CD4-positive, alpha-beta T cell treated with Interferon gamma for 1 hour (primary cell): ENCODE measurements around the gene PPP2R5A.
A peak's percentile ranks its signal among the peaks of the same experiment; 100 is the strongest.
"Not testable (repeated sequence)": the region's sequence is repeated elsewhere in the genome, so short reads cannot be mapped to it uniquely, and the experiment has no call there.

Experiments
- DNase-seq: peaks from one replicate; pipeline ENCODE4 v3.0.0-alpha.2; 2020

Gene PPP2R5A

DNA sequence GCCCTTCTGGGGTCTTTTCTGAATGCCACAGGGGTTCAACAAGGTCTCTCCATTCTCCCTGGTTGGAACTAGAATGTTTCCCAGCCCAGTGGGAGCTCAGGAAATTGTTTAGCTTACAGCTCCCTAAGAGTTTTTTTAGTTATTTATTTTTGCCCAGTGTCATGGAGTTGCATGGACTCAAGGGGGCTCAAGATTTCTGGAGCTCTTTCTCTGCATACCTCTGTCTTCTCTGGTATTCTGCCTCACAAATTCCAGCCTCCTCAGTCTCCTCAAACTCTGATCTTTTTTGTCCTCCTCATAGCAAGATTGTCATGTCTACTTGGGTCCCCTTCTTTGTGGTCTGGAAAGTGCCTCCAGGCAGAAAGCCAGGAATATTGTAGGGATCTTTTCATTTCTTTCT is 15.9 kb upstream of the PPP2R5A start:
- DNase-seq = no peak

DNA sequence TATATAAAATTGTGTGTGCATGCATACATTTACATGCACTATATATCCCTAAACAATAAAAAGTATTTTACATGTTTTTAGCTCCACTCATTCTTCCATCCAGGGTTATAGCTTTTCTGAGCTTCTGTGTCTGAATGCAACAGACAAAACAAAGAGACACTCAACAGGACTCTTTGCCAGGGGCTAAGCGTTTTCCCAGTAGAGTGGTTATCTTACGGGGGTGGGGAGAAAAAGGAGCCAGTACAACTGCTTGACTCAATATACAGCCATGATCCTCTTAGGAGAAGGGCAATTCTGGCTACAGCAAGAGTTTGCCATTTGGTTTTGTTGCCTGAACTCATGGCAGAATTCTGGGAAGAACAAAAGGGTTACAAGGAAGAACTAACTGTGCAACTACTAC is 14.6 kb upstream of the PPP2R5A start:
- no peak for DNase-seq

DNA sequence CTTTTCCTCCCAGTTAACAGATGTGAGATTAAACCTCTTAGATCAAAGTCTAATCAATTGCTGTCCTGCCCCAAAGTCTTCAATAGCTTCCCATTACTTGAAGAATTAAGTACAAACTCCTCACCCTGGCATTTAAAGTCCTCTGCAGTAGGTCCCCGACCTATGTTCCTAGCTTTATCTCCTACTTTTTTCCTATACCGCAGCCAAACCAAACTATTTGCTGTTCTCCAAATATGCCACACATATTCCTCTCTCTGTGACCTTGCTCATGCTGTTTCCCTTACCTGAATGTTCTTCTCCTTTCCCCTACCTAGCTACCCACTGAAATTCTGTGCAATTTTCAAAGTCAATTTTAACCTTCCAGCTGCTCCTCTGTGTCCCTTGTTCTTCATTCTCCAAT is 14.0 kb upstream of the PPP2R5A start:
- no peak for DNase-seq

GRCh38 chr1:212271823-212272485 is 13.3 kb upstream of the PPP2R5A start:
- no peak for DNase-seq

DNA sequence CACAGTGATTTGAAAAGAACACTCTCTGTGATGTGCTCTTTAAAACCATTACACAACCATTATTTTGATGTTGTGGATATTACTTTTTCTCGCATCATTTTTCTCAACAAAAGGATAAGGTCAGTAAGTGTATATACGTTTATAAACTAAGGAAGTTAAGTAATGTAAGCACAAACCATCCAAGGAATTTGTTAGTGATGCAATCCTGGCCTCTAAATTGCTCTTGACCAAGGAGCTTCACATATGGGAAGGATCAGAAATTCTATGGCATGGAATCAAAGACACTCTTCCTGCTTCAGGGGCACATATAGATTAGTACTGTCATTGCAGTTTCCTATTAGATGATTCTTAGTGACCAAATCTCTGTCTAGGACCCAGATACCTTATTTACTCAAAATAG is 3.6 kb upstream of the PPP2R5A start:
- DNase-seq = no peak

GRCh38 chr1:212283741-212284140 is 1.5 kb upstream of the PPP2R5A start:
- no peak for DNase-seq

DNA sequence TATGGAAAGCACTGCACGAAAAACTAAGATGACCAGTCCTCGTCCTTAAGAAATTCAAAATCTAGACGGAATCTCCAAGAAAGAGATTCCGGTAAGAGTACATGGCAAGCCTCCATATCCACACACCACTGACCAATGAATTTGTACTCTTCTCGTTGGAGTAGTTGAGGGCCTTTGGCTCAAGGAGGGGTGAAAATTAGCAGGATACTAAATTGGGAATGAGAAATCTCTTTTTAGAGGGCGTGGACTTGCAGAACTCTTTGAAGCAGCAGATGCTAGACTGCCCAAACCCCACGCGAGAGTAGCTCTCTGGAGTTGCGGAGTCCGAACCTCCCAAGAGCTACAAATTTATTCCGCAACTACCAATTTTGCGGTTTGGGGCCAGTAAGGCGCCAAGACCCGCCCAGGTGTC is 872 bp upstream of the PPP2R5A start:
- DNase-seq = no peak

DNA sequence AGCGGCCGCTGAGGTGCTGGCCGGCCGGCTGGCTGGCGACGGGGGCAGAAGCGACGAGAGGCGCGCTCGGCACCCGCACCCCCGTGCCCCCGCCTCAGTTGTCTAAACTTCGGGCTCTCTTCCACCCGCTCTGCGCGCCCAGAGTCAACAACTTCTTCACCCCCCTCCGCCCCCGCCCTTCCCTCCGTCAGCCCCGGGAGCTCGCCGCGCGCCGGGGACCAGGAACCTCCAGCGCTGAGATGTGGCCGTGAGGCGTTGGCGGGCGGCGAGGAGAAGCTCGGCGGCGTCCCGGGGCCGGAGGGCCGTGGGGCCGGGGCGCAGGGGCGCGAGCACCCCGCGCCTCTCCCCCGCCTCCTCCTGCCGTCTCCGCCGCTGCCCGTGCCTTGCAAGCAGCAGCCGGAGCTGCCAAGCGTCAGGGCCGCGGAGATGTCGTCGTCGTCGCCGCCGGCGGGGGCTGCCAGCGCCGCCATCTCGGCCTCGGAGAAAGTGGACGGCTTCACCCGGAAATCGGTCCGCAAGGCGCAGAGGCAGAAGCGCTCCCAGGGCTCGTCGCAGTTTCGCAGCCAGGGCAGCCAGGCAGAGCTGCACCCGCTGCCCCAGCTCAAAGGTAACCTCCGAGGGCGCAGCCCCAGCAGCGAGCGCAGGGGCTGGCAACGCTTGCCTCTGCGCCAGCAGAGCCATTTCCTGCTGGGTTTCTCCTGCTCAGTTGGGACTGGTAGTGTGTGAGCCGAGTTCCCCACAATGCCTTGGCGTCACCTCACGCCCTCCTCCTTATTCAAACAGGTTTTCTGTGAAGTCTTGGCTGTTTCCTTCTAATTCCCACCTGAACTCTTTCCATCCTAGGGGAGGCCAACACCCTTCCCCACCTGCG is 710 bp downstream of the PPP2R5A start:
- DNase-seq = peak; percentile 65

DNA sequence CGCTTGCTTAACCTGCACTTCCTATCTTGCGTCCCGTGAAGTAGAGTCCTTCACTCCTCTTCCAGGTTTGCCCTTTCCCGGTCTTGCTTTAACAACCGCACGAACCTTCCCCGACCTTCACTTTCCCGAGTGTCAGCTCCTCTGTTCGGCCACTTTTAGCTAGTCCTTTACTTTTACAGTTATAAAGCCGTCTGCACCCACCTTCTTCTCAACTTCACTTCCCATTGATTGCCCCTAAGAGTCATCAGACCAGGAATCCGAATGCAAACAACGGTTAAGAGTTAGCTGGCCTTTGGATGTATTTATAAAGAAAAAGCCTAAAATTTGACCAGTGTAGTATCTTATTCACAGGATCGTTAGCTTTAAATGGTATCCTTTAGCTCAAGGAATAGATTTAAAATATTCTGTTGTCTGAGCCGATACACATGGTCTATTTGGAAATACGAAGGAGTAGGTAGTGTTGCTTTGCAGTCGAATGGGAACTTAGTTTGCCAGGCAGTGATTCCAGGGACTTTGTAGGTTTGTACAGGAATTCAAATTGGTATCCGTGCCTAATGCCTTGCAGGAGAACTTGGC is 1.4 kb downstream of the PPP2R5A start:
- no peak for DNase-seq

DNA sequence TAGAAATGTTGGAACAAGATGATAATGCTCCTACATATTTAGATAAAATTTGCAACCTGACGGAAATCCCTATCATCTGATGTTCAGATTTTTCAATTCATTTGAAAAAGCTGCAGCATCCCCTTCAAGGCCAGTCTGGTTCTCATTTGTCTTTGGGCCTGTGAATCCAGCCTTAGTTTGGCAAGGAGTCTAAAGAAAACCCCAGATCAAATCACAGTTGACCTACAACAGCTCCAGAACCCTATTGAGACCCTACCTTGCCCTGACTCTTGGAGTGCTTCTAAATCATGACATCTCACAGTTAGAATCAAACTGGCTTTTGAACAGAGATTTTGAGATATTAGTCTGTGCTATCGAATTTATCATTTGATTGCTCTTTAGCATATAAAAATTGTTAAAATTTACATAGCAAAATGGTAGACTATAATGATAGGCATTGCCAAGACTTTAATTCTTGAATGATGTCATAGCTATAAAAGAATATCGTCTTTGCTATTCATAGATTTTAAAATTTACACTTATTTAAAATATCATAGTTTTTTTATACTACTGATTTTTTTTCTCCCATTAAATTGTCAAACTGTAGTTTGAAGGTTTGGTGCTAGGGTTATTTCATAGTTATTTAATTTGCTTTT is 2.2 kb downstream of the PPP2R5A start:
- DNase-seq = no peak

DNA sequence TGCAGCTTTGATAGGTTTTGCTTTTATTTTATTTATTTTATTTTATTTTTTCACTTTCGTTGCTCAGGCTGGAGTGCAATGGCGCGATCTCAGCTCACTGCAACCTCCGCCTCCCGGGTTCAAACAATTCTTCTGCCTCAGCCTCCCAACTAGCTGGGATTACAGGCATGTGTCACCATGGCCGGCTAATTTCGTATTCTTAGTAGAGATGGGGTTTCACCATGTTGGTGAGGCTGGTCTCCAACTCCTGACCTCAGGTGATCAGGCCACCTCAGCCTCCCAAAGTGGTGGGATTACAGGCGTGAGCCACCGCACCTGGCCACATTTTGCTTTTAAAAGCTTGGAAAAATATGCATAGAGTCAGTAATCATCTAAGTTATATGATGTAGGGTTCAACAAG is 2.8 kb downstream of the PPP2R5A start:
- DNase-seq = not testable (repeated sequence)

- no peak for DNase-seq
Observed at GRCh38 chr1:212288615-212289014, 3.4 kb downstream of the PPP2R5A start.

DNA sequence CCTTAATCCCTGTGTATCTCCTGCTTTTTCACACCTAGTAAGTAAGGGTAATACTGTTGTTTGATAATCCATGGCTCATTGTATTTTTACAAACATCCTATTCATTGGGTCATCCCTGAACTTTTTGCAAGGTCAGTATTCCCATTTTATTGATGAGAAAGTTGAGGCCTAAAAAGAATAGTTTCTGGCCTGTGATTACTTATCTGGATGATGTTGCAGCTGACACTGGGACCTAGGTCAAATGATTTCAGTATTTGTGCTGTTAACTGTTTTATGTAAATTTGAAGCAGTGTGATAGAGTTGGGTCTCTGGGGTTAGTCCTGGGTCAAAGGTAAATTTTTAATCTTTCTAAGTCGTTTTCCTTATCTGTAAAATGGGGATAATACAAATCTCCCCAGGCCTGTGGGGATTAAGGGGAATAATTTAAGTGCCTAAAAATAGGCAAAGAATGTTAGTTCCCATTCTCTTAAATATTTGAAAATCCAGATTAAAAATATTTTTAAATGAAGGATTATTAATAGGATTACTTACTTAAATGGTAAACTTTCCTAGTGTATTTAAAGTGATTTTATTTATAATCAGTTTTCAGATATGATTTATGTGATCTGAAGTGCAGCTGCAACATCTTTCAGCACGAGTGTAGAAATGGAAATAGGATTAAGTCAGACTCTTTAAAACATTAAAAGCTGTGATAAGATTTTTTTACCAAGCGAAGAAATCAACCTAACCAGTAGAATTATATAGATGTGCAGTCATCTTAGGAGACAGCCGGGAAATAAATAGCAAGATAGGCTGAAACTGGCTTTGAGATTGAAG is 4.3 kb downstream of the PPP2R5A start:
- no peak for DNase-seq

GRCh38 chr1:212290608-212291007 is 5.4 kb downstream of the PPP2R5A start:
- no peak for DNase-seq

DNA sequence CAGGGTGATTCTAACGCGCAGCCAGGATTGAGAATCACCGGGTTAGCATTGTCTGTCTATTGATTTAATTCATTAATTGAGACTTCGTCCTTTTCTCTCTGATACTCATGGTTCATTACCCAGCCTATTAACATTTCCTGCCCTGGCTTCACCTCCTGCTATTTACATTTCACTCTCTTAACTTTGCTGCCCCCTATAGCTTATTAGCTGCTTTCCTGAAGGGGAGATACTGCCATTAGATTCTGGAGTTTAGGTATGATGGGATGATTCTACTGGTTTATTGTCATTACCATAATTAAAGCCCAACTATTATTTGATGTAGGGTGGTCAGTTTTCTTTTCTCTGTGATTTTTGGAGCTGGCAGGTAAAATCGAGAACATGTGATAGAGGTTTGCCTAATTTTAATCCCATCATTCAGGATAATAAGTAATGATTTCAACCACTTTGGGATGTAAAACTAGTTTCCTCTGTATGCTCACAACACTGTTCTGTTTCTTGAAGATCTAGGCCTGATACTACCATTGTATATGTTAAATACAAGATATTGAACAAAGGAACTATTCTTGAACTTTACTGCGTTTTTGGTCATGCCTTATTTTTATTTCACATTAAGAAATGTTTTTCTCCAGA is 6.4 kb downstream of the PPP2R5A start:
- no peak for DNase-seq

- no peak for DNase-seq
Observed at GRCh38 chr1:212292250-212293105, 7.3 kb downstream of the PPP2R5A start.

DNA sequence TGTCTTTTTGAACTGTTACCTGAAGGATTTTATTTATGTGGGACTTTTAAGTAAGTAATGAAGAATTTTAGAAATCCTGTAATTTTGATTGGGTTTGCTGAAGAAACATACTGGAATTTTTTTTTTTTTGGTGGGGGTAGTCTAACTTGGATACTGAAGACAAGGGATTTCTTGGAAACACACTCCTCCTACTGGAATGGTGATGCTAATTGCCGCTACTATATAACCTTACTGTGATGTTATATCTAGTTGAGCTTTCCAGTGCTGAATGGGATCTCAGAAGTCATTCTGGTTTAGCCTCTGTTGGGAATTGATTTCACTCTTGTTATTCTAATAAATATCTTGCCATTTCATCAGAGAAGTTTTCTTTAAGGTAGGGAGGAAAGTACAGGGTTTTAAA is 8.4 kb downstream of the PPP2R5A start:
- no peak for DNase-seq

GRCh38 chr1:212294983-212295382 is 9.8 kb downstream of the PPP2R5A start:
- DNase-seq = no peak

- DNase-seq = no peak
Observed at GRCh38 chr1:212295579-212295978, 10.4 kb downstream of the PPP2R5A start.

DNA sequence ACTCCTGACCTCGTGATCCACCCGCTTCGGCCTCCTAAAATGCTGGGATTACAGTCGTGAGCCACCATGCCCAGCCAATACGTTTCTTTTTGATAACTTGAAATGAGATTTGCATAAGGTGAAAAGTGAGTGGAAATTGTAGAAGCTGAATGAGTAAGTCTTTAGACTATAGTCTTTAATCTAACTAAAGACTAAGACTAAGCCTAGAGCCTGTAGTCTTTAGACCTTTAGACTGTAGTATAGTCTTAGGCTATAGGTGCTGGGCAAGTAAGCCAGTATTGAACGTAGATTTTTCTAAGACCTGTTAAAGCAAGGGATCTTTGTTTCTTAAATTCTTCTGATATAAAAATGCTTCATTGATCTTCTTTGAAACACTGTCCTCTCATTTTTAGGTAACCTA is 12.1 kb downstream of the PPP2R5A start:
- DNase-seq = no peak

DNA sequence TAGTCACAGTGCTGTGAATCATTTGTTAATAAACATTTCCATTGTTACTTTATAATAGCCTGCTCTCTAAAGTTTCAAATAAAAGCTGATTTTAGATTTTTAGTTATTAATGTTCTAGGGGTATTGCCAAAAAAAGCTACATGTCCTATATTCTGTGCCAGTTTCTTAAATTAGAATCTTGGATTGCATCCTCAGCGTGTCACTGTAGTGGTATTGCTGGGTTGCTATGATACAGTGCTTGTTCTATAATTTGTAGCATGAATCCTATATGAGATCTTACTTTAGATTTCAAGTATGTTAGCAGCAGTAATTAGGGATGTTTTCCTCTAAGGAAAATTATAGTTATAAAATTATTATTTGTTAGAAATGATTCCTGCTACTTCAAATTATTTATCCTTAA is 16.4 kb downstream of the PPP2R5A start:
- no peak for DNase-seq
